Hematopoietic multipotent progenitor cell treated with erythropoietin and hydrocortisone succinate and interleukin-3 and kit ligand, for 6 days (in vitro differentiated cells): ENCODE results near the gene TEDC2.

Source experiments
- DNase-seq: peaks from one replicate; pipeline ENCODE4 v3.0.0-alpha.2; 2015

The TEDC2 gene

DNA sequence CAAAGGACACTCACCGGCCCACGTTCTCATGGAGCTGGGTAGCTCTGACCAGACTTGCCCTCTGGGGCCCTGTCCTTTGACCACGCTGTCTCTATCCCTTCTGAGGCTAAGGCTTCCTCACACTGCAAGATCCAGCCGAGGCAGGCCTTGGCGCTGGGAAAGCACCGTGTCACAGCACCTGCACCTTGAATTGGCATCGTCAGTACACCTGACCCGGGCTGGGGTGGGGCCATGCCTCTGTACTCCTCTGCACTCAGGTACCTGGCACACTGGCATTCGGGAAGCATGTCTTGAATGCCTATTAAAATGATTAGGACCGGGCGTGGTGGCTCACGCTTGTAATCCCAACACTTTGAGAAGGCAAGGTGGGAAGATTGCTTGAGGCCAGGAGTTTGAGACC lies 21.0 kb downstream of the TEDC2 start:
- DNase-seq, result no peak

DNA sequence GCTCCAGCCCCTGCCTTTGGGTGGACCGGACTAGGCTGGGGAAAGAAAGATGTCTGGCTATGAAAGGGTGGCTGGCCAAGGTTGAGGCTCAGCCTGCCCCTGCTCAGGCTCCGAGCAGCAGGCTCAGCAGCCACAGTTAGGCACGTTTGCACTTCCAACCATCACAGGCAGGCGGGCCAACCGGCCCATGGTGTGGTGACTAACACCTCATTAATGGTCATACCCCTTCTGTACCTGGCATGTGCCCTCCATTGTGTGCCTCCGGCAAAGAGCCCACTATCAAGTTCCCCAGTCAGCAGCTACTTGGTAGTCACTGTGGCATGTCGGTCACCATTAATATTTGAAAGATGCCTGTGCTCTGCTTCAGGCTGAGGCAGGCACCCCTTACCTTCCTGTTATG lies 21.8 kb downstream of the TEDC2 start:
- no peak for DNase-seq

DNA sequence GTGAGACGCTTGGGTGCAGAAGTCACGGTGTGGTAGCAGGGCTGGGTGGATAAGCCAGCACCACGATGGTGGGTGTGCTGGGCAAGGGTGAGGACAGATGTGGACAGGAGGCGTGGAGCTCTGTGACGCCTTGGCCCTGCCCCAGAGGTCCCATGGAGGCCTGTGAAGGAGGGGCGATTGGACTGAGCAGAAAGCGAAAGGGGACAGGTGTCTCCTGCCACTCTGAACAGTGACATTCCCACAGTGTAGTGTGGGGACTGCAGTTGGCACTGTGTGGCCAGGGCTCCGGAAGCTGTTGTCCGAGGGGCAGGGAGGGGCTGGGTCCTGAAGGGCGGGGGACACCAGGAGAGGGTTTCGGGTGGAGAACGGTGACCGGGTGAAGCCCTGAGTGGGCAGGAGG lies 22.3 kb downstream of the TEDC2 start:
- no peak for DNase-seq

DNA sequence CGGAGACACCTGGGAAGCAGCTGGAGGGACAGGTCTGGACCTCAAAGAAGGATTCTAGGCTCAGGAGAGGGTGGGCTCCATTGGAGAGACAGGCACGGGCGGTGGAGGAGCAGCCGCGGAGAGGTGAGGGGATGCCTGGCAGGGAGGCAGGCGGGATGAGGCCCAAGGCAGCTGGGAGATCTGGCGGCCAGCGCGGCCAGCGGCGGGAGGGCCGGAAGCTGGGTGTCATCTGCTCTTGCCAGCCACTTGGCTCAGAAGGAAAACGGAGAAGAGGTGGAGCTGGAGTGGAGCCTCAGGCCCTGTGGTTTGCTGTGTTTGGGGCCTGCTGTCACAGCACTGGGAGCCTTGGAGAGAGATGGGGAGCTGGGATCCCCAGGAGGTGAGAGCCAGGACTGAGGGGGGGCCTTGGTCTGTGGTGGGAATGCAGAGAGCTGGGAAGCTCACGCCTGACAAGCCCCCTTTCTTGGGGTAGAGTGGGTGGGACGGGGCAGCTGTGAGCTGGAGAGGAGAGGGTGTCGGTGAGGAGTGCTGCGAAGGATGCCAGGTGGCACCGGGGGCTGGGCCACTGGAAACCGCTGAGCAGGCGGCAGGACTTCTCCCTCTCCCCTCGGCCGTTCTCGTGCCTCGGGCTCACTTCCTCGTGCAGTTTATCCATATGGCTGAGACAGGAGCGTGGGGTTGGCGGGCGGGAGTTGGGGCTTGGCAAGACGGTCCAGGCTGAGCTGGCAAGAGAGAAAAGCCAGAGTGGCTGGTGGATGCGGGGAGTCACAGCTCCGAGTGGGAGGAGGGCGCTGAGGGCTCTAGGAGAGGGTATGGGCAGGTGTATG lies 23.0 kb downstream of the TEDC2 start:
- no peak for DNase-seq

DNA sequence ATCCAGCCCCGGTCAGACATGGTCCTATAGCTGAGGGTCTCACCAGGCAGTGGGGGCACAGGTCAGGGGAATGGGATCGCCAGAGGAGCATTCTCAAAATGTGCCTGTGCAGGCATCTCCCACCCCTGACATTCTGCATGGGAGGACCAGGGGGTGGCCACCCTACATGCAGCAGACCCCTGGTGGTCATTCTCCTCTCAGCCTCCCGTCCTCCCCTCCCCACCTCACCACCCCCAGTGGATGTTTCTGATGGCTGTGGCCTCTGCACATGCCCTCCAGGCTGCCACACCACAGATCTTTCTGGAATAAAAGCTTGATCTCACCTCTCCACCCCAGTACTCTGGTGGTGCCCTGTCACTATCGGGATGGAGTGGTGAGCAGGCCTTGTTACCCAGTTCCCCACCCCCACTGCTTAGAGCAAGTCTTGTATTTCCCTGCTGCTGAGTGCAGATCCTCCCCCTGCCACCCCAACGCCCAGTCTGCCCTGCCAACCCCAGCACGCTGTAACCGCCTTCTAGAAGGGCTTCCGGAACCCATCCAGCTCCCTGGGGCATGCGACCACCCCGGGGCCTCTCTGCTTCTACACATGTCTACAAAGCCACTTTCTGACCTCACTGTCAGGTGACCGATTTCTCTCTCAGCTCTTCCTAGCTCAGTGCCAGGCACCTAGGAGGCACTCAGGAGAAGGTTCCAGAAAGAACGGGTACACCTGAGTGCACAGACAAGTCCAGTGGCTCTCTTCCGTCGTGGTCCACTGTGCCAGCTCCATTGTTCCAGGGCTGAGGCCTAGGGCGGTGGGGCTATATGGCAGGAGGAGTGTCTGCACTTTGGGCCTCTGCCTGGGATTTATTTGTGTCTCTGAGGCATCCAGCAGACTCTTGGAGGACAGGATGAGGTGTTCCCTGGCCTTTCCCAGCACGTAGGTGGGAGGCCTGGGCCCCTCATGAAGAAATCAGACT lies 24.3 kb downstream of the TEDC2 start:
- DNase-seq, result no peak

DNA sequence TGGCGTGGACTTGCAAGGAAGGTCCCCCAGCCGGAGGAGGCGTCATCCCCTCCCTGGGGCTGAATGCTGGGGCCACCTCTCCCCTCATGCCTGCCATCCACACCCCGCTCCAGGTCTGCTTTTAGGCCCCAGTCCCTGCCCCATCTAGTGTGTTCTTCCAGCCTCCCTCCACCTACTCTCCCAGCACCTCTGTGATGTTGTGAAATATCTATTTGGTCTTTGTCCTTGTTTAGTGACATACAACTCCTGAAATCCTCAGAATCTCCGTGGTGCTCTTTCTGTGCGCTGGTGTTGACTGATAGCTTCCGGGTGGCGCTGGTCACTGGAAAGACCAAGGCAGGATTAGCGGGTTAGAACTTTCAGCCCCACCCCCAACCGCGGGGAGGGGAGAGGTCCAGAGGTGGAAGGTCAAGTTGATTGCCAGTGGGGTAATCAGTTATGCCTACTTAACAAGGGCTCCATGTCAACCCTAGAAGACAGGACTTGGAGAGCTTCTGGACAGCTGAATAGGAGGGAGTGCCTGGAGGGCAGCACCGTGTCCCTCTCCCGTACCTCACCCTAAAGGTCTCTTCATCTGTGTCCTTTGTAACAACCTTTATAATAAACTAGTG lies 25.1 kb downstream of the TEDC2 start:
- no peak for DNase-seq

DNA sequence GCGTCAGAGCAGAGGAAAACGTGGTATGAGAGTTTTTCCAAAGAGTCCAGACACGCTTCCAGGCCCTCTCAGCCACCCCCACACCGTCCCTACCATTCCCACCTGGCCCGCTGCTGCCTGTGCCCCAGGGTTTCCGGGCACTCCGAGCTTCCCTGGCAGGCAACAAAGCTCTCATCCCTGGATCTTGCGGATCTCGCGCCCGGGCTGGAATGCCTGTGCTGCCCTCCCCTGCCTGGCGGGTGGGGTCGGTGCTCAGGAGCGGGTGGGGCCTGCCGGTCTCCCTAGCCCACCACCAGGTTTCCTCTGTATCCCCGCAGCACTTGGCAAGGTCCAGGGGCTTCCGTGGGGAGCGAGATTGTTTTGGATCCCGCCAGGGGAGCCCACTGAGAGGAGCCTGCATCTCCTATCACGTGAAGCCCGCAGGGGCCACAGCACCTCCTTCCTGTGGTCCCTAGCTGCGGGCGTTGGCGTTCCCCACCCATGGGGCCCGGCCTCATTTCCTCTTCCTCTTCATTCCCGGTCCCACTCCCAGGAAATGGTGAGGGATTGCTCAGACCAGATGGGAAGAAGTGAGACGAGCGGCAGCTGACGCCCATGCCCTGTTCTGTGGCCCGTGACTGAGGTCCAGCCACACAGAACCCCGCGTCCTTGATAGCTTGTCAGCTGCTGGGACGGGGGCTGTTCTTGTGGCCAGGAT lies 26.1 kb downstream of the TEDC2 start:
- DNase-seq, result no peak

DNA sequence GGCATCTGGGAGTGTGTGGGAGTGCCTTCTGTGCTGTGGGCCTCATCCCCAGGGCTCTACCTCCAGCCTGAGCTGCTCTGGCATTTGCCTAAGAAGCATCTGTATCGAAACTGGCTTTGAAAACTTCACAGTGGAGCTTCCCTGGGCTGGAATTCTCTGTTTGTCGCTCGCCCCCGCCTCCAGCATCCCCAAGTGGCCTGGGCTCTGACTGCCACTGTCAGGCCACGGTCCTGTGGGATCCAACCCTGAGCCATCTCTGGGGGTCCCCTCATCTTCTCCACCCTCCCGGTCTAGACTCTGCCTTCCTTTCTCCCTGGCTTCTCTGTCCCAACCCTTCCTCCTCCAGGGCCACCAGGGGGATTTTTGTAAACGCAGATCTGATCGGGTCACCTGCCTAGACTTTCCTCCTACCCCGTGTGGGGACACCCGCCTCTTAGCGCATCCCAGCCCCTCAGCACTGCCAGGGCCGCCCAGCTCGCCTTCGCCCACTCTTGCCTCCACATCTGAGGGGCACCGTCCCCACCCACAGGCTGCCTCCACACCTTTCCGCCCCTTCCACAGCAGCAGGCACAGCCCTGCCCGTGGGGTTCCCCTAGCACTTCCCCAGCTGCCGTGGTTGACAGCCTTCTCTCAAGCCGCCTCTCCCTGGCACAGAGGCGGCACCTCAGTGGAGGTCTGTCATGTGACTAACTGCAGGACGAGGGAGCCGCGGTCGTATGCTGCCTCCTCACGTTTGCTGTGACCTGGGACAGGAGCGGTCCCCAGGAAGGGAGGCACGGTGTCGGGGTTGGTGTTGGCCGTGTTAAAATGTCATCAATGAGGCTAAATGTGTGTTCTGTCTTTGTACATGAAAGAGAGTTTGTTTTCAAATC lies 27.0 kb downstream of the TEDC2 start:
- DNase-seq, result peak; percentile 91

DNA sequence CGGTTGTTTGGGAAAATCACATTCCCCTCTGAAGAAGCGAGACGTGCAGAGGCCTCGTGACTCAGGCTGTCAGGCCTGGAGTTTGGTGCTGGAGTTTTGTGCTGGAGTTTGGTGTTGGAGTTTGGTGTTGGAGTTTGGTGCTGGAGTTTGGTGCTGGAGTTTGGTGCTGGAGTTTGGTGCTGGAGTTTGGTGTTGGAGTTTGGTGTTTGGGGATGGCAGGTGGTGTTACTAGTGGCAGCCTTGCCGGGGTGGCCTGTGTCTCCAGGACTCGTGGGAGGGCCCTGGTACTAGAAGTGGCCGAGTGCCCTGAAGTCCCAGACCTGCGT lies 27.6 kb downstream of the TEDC2 start:
- DNase-seq, result no peak

DNA sequence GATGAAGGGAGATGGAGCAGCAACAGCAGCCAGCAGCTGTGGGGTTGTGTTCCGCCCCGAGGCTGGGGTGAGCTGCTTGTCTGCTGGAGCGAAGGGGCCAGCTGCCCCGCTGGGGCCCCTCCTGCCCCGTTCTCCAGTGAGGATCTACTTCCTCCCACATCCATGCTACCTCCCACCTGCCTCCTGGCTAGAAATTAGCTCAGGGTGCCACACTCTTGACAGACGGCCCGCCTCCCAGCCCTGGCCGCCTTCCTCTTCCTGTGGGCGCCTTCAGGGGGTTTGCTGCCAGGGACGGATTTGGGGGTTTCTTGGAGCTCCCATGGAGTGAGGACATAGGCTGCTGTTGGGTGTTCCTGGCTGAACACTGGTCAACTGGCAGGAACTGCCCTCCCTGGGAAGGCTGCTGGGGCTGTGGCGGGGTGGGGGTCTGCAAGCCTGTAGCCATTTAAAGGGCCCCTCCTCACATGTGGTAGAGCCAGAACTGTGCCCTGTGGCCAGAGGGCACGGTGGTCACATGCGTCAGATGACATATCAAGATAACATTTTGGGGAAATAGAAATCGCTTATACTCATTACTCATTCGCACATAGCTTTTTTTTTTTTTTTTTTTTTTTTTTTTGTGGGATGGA lies 28.1 kb downstream of the TEDC2 start:
- DNase-seq, result peak; percentile 80

DNA sequence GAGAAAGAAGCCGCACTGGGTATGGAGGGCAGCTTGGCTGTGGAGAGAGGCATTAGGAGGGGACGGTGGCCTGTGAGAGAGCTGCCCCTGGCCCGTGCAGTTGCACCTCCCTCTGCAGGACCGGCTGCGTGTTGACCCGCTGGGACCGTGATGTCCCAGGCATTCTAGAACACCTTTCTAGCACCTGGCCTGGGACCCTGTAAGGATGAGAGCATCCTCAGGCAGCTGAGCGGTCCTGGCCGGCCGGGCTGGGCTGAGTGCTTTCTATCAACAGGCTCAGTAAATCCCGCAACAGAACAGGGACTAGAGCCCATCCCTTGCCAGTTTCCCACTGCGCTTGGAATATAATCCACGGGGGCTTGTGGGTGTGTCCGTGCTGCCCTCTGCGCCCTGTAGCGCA lies 29.7 kb downstream of the TEDC2 start:
- DNase-seq, result no peak

DNA sequence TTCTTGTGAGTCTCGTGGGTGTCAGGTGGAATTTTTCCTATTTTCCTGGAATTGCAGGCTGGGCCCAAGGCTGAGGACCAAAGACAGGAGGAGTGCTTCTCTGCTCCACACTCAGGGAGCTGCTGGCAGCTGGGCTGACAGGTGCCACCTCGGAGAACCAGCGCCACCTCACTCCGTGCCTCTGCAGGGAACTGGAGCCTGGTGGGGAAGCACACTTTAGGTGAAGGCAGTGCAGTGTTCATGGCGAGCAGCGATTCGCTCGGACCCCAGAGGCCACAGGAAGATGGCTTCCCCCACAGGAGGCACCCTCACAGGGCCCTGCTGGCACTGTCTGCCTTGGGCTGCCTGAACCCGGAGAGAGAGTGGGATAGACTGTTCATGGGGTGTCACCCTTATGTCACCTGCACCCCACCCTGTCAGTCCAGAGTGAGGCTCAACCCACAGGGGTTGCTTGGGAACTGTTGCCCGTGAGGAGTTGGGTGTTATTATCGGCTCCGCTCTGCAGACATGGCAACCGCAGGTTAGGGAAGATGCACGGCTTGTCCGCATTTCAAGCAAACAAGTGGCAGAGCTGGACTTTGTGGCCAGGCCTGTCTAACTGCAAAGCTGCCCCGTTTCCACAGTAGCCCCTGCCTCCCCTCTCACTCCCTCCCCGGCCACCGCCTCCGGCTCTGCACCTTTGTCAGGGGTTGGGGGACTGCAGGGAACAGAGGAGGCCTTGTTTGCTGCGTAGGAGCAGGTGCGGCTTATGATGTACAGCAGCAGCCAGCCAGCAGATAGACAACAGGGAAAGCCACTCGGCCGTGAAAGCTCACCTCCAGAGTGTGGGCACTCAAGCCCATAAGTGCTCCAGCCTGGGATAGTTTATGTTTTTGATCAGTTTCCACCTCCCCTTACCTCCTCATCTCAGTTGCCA lies 30.5 kb downstream of the TEDC2 start:
- no peak for DNase-seq

DNA sequence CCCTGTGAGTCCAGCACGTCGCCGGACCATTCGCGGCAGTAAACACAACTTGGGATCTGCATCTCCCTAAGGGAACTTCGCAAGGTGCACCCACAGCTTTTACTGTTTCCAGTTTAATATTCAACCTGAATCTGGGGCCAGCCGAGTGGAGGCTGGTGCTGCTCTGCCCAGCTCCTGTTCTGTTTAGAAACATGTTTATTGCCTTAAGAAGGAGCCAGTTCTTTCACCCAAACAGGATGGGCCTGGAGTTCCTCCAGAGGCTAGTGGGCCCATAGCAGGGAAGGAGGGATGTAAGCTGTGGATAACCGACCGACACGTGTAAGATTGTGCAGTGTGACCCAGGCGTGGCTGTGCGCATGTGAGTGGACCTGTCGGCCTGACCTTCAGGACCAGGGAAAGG lies 32.4 kb downstream of the TEDC2 start:
- no peak for DNase-seq

DNA sequence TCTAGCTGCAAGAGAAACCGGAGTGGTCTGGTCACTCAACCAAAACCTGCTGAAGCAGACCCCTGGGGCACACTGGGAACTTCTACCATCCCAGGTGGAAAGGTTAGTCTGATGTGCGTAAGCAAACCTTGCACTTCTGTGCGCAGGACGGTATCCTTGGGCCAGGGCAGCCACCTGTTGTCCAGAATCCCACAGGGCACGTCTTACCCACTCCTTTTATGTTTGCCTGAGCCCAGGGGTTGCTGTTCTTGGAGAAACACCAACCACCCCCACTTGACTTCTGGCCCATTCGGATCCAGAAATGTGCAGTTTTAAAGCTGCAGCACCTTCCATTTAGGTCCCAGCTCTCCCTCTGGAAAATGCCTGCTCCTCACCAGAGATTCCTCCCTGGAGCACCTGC lies 33.7 kb downstream of the TEDC2 start:
- DNase-seq, result no peak

DNA sequence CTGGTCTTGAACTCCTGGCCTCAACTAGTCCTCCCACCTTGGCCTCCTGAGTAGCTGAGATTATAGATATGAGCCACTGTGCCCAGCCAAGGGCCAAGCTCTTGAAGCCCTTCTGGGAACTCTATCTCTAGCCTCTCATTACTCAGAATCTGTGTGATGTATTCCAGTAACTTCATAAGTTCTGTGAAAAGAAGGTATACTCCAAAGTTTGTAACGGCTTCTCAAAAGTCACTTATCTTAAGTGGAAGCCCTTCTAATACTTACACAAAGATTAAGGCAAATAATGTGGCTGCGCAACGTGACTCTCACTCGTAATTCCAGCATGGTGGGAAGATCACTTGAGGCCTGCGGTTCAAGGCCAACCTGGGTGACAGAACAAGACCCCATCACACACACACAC lies 34.7 kb downstream of the TEDC2 start:
- DNase-seq, result no peak

DNA sequence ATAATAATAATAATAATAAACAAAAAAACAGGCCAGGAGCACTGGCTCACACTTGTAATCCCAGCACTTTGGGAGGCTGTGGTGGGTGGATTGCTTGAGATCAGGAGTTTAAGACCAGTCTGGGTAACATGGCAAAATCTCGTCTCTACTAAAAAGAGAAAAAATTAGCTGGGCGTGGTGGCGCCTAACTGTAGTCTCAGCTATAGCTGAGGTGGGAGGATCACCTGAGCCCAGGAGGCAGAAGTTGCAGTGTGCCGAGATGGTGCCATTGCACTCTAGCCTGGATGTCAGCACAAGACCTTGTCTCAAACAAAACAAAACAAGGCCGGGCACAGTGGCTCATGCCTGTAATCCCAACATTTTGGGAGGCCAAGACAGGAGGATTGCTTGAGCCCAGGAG lies 35.1 kb downstream of the TEDC2 start:
- no peak for DNase-seq

DNA sequence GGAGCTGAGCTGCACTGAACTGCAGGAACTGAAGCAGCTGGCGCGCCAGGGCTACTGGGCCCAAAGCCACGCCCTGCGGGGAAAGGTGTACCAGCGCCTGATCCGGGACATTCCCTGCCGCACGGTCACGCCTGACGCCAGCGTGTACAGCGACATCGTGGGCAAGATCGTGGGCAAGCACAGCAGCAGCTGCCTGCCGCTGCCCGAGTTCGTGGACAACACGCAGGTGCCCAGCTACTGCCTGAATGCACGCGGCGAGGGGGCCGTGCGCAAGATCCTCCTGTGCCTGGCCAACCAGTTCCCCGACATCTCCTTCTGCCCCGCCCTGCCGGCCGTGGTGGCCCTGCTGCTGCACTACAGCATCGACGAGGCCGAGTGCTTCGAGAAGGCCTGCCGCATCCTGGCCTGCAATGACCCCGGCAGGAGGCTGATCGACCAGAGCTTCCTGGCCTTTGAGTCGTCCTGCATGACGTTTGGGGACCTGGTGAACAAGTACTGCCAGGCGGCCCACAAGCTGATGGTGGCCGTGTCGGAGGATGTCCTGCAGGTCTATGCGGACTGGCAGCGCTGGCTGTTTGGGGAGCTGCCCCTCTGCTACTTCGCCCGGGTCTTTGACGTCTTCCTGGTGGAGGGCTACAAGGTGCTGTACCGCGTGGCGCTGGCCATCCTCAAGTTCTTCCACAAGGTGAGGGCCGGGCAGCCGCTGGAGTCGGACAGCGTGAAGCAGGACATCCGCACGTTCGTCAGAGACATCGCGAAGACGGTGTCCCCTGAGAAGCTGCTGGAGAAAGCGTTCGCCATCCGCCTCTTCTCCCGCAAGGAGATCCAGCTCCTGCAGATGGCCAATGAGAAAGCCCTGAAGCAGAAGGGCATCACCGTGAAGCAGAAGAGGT lies 36.6 kb downstream of the TEDC2 start:
- DNase-seq, result no peak

DNA sequence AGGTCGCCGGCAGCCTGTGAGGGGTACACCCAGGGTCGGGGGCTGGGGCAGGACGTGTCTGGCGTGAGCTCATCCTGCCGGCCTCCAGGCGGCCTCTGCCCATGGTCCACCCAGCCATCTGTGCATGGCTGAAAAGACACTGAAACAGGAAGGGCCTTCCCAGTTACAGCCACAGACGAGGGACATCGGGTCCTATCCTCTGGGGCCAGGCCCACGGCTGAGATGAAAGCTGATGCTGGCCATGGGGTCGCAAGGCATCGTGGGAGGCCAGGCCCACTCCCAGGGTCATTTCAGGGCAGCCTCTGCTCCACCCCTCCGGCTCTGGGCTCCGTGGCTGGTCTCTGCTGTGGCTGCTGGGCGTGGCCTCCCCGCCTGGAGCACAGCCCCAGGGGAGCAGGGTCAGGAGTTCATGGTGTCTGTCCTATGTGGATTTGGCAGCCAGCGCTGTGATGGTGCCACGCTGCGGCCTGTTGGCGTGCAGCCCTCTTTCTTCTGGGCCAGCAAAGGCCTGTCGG lies 37.3 kb downstream of the TEDC2 start:
- DNase-seq, result no peak
